ENCODE results near the gene CACNA1S.

CACNA1S gene

GRCh38 chr1:201115390-201115937 is 3.2 kb upstream of the CACNA1S start:
- no peak for DNase-seq (ENCODE audit: low read depth)

GRCh38 chr1:201114245-201115131 is 2.3 kb upstream of the CACNA1S start:
- DNase-seq (ENCODE audit: low read depth), result peak; percentile 54

- no peak for DNase-seq (ENCODE audit: low read depth)
Measured at GRCh38 chr1:201113451-201114244, 1.4 kb upstream of the CACNA1S start.

GRCh38 chr1:201112926-201113325 is 700 bp upstream of the CACNA1S start:
- DNase-seq (ENCODE audit: low read depth), result no peak

- no peak for DNase-seq (ENCODE audit: low read depth)
Measured at GRCh38 chr1:201111672-201112071, 554 bp downstream of the CACNA1S start.

- no peak for DNase-seq (ENCODE audit: low read depth)
Measured at GRCh38 chr1:201111156-201111555, 1.1 kb downstream of the CACNA1S start.

GRCh38 chr1:201110616-201111015 is 1.6 kb downstream of the CACNA1S start:
- no peak for DNase-seq (ENCODE audit: low read depth)

- DNase-seq (ENCODE audit: low read depth), result no peak
Measured at GRCh38 chr1:201110138-201110537, 2.1 kb downstream of the CACNA1S start.

GRCh38 chr1:201109651-201110050 is 2.6 kb downstream of the CACNA1S start:
- no peak for DNase-seq (ENCODE audit: low read depth)

GRCh38 chr1:201108614-201109013 is 3.6 kb downstream of the CACNA1S start:
- DNase-seq (ENCODE audit: low read depth), result no peak

GRCh38 chr1:201105688-201106087 is 6.5 kb downstream of the CACNA1S start:
- DNase-seq (ENCODE audit: low read depth), result no peak

- no peak for DNase-seq (ENCODE audit: low read depth)
Measured at GRCh38 chr1:201104141-201104540, 8.1 kb downstream of the CACNA1S start.

- DNase-seq (ENCODE audit: low read depth), result no peak
Measured at GRCh38 chr1:201103666-201104065, 8.6 kb downstream of the CACNA1S start.

- no peak for DNase-seq (ENCODE audit: low read depth)
Measured at GRCh38 chr1:201100169-201100930, 11.9 kb downstream of the CACNA1S start.

- DNase-seq (ENCODE audit: low read depth), result no peak
Measured at GRCh38 chr1:201098992-201099677, 13.1 kb downstream of the CACNA1S start.

- no peak for DNase-seq (ENCODE audit: low read depth)
Measured at GRCh38 chr1:201096977-201097856, 15.0 kb downstream of the CACNA1S start.

- no peak for DNase-seq (ENCODE audit: low read depth)
Measured at GRCh38 chr1:201096041-201096461, 16.2 kb downstream of the CACNA1S start.

- DNase-seq (ENCODE audit: low read depth), result no peak
Measured at GRCh38 chr1:201095581-201095980, 16.6 kb downstream of the CACNA1S start.

GRCh38 chr1:201094832-201095231 is 17.4 kb downstream of the CACNA1S start:
- DNase-seq (ENCODE audit: low read depth), result no peak

GRCh38 chr1:201093962-201094361 is 18.3 kb downstream of the CACNA1S start:
- DNase-seq (ENCODE audit: low read depth), result no peak
